Chondrocyte (in vitro differentiated cells): ENCODE measurements around the gene RGS1. TPM values are rescaled to one million over a fixed set of nuclear protein-coding genes. Genes with fewer than 3 reads are reported as not detected.

Experiments used
- DNase-seq: peaks from one replicate; pipeline ENCODE4 v3.0.0; 2021; ENCODE audit warnings: mixed read lengths, low spot score
- H3K27ac Mint-ChIP-seq: one replicate; pipeline ENCODE4 v1.8.0; 2021; ENCODE audit warnings: mild to moderate bottlenecking, moderate library complexity, mixed read lengths; ENCODE audit not compliant: unreplicated experiment
- H3K27me3 Mint-ChIP-seq: 2 replicates; pipeline ENCODE4 v1.8.0; 2021; ENCODE audit warnings: low read depth, mixed read lengths
- H3K36me3 Mint-ChIP-seq: 2 replicates; pipeline ENCODE4 v1.8.0; 2021; ENCODE audit warnings: low read depth, mixed read lengths
- H3K4me1 Mint-ChIP-seq: 2 replicates; pipeline ENCODE4 v1.8.0; 2021; ENCODE audit warnings: low read depth, mild to moderate bottlenecking, mixed read lengths
- H3K4me3 Mint-ChIP-seq: one replicate; pipeline ENCODE4 v1.8.0; 2021; ENCODE audit warnings: mild to moderate bottlenecking, moderate library complexity, mixed read lengths; ENCODE audit not compliant: unreplicated experiment
- H3K9me3 Mint-ChIP-seq: 2 replicates; pipeline ENCODE4 v1.8.0; 2021; ENCODE audit warnings: low read depth, mixed read lengths
- total RNA-seq: library from RNA; stranded (reverse); gene quantifications from 3 replicates; pipeline ENCODE4 v1.2.1, GENCODE V29; 2021
- TF ChIP-seq, protein P1 (sequence below): fragments of 200-600 bp; sonication (generic); IDR thresholded peaks from 2 replicates; pipeline ENCODE4 v1.5.0; 2021; ENCODE audit warnings: antibody characterized with exemption, mild to moderate bottlenecking, moderate library complexity

RGS1 gene
- total RNA-seq, 1 donor from 2014 or later, result not detected

DNA sequence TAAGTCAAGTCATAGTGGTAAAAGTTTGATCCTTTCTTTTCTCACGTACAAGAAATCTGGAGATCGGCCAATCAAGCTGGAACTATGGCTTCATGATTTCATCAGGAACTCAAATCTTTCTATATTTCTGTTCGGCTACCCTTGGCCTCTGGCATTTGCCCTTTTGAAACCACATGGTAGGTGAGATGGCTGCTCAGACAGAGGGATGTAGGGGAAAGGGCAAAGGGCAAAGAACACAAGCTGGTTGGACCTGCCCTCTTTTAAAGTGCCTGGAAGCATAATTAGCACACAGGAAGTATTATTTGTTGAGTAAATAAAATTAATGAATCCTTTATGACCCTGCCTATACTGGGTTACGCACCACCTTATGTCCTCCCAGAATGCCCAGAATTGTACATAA, 11.5 kb upstream of the RGS1 start:
- no peak overlapping the region for H3K27ac Mint-ChIP-seq
- H3K4me3 Mint-ChIP-seq, result no peak overlapping the region
- peaks cover 4% of the 10 kb centered on the region for H3K9me3 Mint-ChIP-seq
- H3K4me1 Mint-ChIP-seq, result peaks cover 18% of the 10 kb centered on the region
- DNase-seq, result no peak
- TF ChIP-seq, protein P1, sequence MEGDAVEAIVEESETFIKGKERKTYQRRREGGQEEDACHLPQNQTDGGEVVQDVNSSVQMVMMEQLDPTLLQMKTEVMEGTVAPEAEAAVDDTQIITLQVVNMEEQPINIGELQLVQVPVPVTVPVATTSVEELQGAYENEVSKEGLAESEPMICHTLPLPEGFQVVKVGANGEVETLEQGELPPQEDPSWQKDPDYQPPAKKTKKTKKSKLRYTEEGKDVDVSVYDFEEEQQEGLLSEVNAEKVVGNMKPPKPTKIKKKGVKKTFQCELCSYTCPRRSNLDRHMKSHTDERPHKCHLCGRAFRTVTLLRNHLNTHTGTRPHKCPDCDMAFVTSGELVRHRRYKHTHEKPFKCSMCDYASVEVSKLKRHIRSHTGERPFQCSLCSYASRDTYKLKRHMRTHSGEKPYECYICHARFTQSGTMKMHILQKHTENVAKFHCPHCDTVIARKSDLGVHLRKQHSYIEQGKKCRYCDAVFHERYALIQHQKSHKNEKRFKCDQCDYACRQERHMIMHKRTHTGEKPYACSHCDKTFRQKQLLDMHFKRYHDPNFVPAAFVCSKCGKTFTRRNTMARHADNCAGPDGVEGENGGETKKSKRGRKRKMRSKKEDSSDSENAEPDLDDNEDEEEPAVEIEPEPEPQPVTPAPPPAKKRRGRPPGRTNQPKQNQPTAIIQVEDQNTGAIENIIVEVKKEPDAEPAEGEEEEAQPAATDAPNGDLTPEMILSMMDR, result no peak
- no peaks in the 10 kb centered on the region for H3K27me3 Mint-ChIP-seq
- peaks cover 1% of the 10 kb centered on the region for H3K36me3 Mint-ChIP-seq

GRCh38 chr1:192565946-192566345, 9.6 kb upstream of the RGS1 start:
- Mint-ChIP-seq H3K4me1 (peaks cover 3% of the 10 kb centered on the region), H3K4me3 (no peak overlapping the region), H3K9me3 (peaks cover 14% of the 10 kb centered on the region), H3K27me3 (no peaks in the 10 kb centered on the region), H3K36me3 (peaks cover 1% of the 10 kb centered on the region), H3K27ac (no peak overlapping the region)
- TF ChIP-seq, protein P1, result no peak
- no peak for DNase-seq

GRCh38 chr1:192566657-192567056, 8.9 kb upstream of the RGS1 start:
- H3K27me3 Mint-ChIP-seq, result no peaks in the 10 kb centered on the region
- H3K27ac Mint-ChIP-seq, result no peak overlapping the region
- H3K36me3 Mint-ChIP-seq, result peaks cover 1% of the 10 kb centered on the region
- TF ChIP-seq, protein P1, result no peak
- peaks cover 3% of the 10 kb centered on the region for H3K4me1 Mint-ChIP-seq
- H3K4me3 Mint-ChIP-seq, result no peak overlapping the region
- no peak for DNase-seq
- H3K9me3 Mint-ChIP-seq, result peaks cover 17% of the 10 kb centered on the region

DNA sequence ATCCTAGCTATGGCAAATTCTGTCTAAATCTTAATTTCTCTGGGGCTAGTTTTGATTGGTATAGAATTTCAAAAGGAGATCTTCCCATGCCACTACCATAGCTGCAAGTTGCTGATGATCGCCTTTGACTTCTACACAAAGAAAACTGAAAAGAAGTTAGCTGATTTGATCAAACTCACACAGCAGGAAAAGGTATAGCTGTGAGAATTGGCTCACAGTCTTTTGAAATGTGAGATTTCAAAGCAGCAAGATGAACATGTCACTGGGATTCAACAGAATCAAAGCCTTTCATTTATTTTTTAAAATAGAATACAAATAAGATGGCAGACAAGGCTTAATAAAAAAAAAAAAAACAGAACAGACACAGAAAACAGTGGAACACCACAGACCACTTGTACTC, 7.5 kb upstream of the RGS1 start:
- TF ChIP-seq, protein P1, result no peak
- H3K9me3 Mint-ChIP-seq, result peaks cover 17% of the 10 kb centered on the region

DNA sequence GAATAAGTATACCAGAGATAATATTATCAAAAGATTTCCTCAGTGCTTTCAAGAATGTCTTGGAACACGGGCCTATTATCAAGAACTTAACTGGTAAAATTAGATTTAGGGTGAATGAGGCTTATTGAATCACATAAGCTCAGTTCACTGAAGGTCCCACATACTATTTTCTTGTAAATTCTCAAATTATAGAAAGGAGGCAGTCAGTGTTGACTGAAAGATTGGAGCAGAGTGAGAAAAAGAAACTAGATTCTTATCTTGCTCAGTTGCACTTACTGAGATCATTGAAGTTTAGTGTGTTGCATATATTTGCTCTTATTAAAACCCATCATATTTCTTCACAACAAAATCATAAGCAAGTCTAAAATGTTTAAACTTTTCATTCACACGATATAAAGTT, 3.9 kb upstream of the RGS1 start:
- no peak for DNase-seq
- peaks cover 17% of the 10 kb centered on the region for H3K9me3 Mint-ChIP-seq
- H3K36me3 Mint-ChIP-seq, result no peaks in the 10 kb centered on the region
- no peak overlapping the region for H3K27ac Mint-ChIP-seq
- H3K4me3 Mint-ChIP-seq, result no peak overlapping the region
- TF ChIP-seq, protein P1, result no peak
- H3K4me1 Mint-ChIP-seq, result peaks cover 9% of the 10 kb centered on the region
- H3K27me3 Mint-ChIP-seq, result no peaks in the 10 kb centered on the region

More for the DNA sequence above, 7.5 kb upstream of the RGS1 start:
- Mint-ChIP-seq H3K4me1 (peaks cover 3% of the 10 kb centered on the region), H3K27ac (no peak overlapping the region), H3K36me3 (peaks cover 1% of the 10 kb centered on the region), H3K27me3 (no peaks in the 10 kb centered on the region), H3K4me3 (no peak overlapping the region)
- DNase-seq, result no peak
